ENCODE data around the gene NRXN3.

DNA sequence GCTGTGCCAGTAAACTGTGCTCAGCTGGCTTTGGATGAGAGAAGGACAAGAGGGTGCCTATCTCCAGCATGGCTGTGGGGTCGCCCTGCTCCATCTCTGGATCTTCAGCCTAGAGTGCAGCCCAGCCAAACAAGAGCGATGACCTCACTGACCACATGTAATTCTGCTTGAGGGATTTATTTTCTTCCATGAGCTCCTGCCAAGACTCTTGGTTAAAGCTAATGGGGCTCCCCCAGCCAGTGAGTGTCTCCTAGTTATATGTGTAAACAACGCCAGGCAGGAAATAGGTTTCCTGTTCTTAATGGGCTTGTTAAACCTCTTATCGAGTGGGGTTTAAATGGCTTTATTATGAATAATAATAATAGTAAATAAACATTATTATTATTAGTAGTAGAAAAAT is 397.2 kb downstream of the NRXN3 start:
- TF ChIP-seq NR2F2 (IDR thresholded peaks at IDR 0.05) (no peak), RAD21 (IDR thresholded peaks at IDR 0.05) (no peak), MAX (IDR thresholded peaks at IDR 0.05) (no peak), TAF1 (conservative IDR thresholded peaks at IDR 0.05) (no peak), YY1 (IDR thresholded peaks at IDR 0.05) (no peak), EGR1 (IDR thresholded peaks at IDR 0.05; ENCODE audit: low read depth in 2 of 2) (no peak), GABPA (IDR thresholded peaks at IDR 0.05 in 1 of 2, conservative IDR thresholded peaks at IDR 0.05 in 1 of 2) (no peak), REST (IDR thresholded peaks at IDR 0.05) (no peak)
- TF ChIP-seq, protein P1, sequence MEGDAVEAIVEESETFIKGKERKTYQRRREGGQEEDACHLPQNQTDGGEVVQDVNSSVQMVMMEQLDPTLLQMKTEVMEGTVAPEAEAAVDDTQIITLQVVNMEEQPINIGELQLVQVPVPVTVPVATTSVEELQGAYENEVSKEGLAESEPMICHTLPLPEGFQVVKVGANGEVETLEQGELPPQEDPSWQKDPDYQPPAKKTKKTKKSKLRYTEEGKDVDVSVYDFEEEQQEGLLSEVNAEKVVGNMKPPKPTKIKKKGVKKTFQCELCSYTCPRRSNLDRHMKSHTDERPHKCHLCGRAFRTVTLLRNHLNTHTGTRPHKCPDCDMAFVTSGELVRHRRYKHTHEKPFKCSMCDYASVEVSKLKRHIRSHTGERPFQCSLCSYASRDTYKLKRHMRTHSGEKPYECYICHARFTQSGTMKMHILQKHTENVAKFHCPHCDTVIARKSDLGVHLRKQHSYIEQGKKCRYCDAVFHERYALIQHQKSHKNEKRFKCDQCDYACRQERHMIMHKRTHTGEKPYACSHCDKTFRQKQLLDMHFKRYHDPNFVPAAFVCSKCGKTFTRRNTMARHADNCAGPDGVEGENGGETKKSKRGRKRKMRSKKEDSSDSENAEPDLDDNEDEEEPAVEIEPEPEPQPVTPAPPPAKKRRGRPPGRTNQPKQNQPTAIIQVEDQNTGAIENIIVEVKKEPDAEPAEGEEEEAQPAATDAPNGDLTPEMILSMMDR (IDR thresholded peaks at IDR 0.05; ENCODE audit: low read depth, low read length, missing input control) = no peak
- TF ChIP-seq, protein P2, sequence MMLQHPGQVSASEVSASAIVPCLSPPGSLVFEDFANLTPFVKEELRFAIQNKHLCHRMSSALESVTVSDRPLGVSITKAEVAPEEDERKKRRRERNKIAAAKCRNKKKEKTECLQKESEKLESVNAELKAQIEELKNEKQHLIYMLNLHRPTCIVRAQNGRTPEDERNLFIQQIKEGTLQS (IDR thresholded peaks at IDR 0.05) = no peak
